ENCODE results near the gene IGIP.

IGIP gene

GRCh38 chr5:140150201-140150600 lies 24.5 kb downstream of the IGIP start:
- no peak overlapping the region for H3K27ac ChIP-seq (replicated peaks)
- TF ChIP-seq CTCF (IDR thresholded peaks at IDR 0.05; ENCODE audit: insufficient read depth, low read length) (no peak), GABPA (IDR thresholded peaks at IDR 0.05; ENCODE audit: low read depth) (no peak), REST (IDR thresholded peaks at IDR 0.05; ENCODE audit: insufficient replicate concordance, low read depth) (no peak), SPI1 (IDR thresholded peaks at IDR 0.05; ENCODE audit: borderline replicate concordance, low read depth) (no peak), POLR2AphosphoS5 (IDR thresholded peaks at IDR 0.05; ENCODE audit: low read depth) (no peak)
- no peaks in the 10 kb centered on the region for H3K27me3 ChIP-seq (ENCODE audit: insufficient read depth, poor library complexity, severe bottlenecking)
- no peak overlapping the region for H3K4me3 ChIP-seq (replicated peaks; ENCODE audit: insufficient read depth, low read length)
- no peak for DNase-seq (ENCODE audit: low read depth in 1 of 2, low spot score in 1 of 2)

GRCh38 chr5:140151144-140152021 lies 25.6 kb downstream of the IGIP start:
- DNase-seq (ENCODE audit: low read depth in 1 of 2, low spot score in 1 of 2): no peak
- TF ChIP-seq POLR2AphosphoS5 (IDR thresholded peaks at IDR 0.05; ENCODE audit: low read depth) (no peak), GABPA (IDR thresholded peaks at IDR 0.05; ENCODE audit: low read depth) (no peak), CTCF (IDR thresholded peaks at IDR 0.05; ENCODE audit: insufficient read depth, low read length) (no peak), SPI1 (IDR thresholded peaks at IDR 0.05; ENCODE audit: borderline replicate concordance, low read depth) (no peak), REST (IDR thresholded peaks at IDR 0.05; ENCODE audit: insufficient replicate concordance, low read depth) (no peak)
- Histone ChIP-seq H3K27me3 (ENCODE audit: insufficient read depth, poor library complexity, severe bottlenecking) (no peaks in the 10 kb centered on the region), H3K27ac (replicated peaks) (no peak overlapping the region), H3K4me3 (replicated peaks; ENCODE audit: insufficient read depth, low read length) (no peak overlapping the region)

- Histone ChIP-seq H3K4me3 (replicated peaks; ENCODE audit: insufficient read depth, low read length) (no peak overlapping the region), H3K27me3 (ENCODE audit: insufficient read depth, poor library complexity, severe bottlenecking) (no peaks in the 10 kb centered on the region), H3K27ac (replicated peaks) (no peak overlapping the region)
- no peak for DNase-seq (ENCODE audit: low read depth in 1 of 2, low spot score in 1 of 2)
- no peak for TF ChIP-seq POLR2AphosphoS5 (IDR thresholded peaks at IDR 0.05; ENCODE audit: low read depth)
- no peak for TF ChIP-seq CTCF (IDR thresholded peaks at IDR 0.05; ENCODE audit: insufficient read depth, low read length)
- TF ChIP-seq REST (IDR thresholded peaks at IDR 0.05; ENCODE audit: insufficient replicate concordance, low read depth): no peak
- TF ChIP-seq SPI1 (IDR thresholded peaks at IDR 0.05; ENCODE audit: borderline replicate concordance, low read depth): no peak
- no peak for TF ChIP-seq GABPA (IDR thresholded peaks at IDR 0.05; ENCODE audit: low read depth)
These were observed 26.6 kb downstream of the IGIP start for GRCh38 chr5:140152022-140152999.
